H9 (cell line): ENCODE data around the gene CCDC9B. TPM values are rescaled to one million over a fixed set of nuclear protein-coding genes. Genes with fewer than 3 reads are reported as not detected.

Experiments used
- DNase-seq: peaks from one replicate; pipeline ENCODE4 v3.0.0-alpha.2; 2017
- H2AFZ ChIP-seq: one replicate; pipeline ENCODE4 v1.6.1; 2013; ENCODE audit warnings: mild to moderate bottlenecking, low read length, control low read depth, moderate library complexity
- H2AK5ac ChIP-seq: 2 replicates; pipeline ENCODE4 v1.6.1; 2013; ENCODE audit warnings: low read length, control low read depth, mixed read lengths; ENCODE audit not compliant: insufficient read length
- H2BK120ac ChIP-seq: one replicate; pipeline ENCODE4 v1.6.1; 2013; ENCODE audit warnings: low read depth, mild to moderate bottlenecking, low read length, control low read depth, inconsistent platforms; ENCODE audit not compliant: poor library complexity, severe bottlenecking
- H2BK12ac ChIP-seq: 2 replicates; pipeline ENCODE4 v1.6.1; 2013; ENCODE audit warnings: low read length, control low read depth, mixed read lengths, low read depth; ENCODE audit not compliant: insufficient read length
- H2BK15ac ChIP-seq: 2 replicates; pipeline ENCODE4 v1.6.1; 2013; ENCODE audit warnings: low read depth, low read length, control low read depth
- H2BK20ac ChIP-seq: one replicate; pipeline ENCODE4 v1.6.1; 2013; ENCODE audit warnings: low read depth, mild to moderate bottlenecking, low read length, control low read depth, inconsistent platforms; ENCODE audit not compliant: poor library complexity, severe bottlenecking
- H2BK5ac ChIP-seq: 2 replicates; pipeline ENCODE4 v1.6.1; 2013; ENCODE audit warnings: low read length, control low read depth, mixed read lengths; ENCODE audit not compliant: insufficient read length
- H3K14ac ChIP-seq: 2 replicates; pipeline ENCODE4 v1.6.1; 2013; ENCODE audit warnings: low read length, control low read depth; ENCODE audit not compliant: insufficient read depth
- H3K18ac ChIP-seq: 2 replicates; pipeline ENCODE4 v1.6.1; 2013; ENCODE audit warnings: low read depth, mild to moderate bottlenecking, mixed read lengths, low read length, control low read depth; ENCODE audit not compliant: insufficient read length
- H3K23ac ChIP-seq: 2 replicates; pipeline ENCODE4 v1.6.1; 2013; ENCODE audit warnings: low read length, control low read depth, mixed read lengths, low read depth; ENCODE audit not compliant: insufficient read length
- H3K23me2 ChIP-seq: 2 replicates; pipeline ENCODE4 v1.6.1; 2013; ENCODE audit warnings: low read depth, mild to moderate bottlenecking, mixed read lengths, low read length, control low read depth; ENCODE audit not compliant: insufficient read length, poor library complexity, severe bottlenecking
- H3K27ac ChIP-seq: 2 replicates; pipeline ENCODE4 v1.5.1; 2013; ENCODE audit warnings: low read length, control low read depth, mixed read lengths, low read depth; ENCODE audit not compliant: insufficient read length
- H3K27me3 ChIP-seq: 2 replicates; pipeline ENCODE4 v1.6.1; 2013; ENCODE audit warnings: low read length, control low read depth, inconsistent platforms; ENCODE audit not compliant: insufficient read depth
- H3K4ac ChIP-seq: 2 replicates; pipeline ENCODE4 v1.6.1; 2013; ENCODE audit warnings: low read depth, mild to moderate bottlenecking, control low read depth, inconsistent platforms, low read length, moderate library complexity
- H3K4me1 ChIP-seq: 2 replicates; pipeline ENCODE4 v1.6.1; 2013; ENCODE audit warnings: low read length, control low read depth, inconsistent platforms; ENCODE audit not compliant: insufficient read depth
- H3K4me2 ChIP-seq: 2 replicates; pipeline ENCODE4 v1.6.1; 2013; ENCODE audit warnings: low read length, control low read depth, mixed read lengths; ENCODE audit not compliant: insufficient read length, insufficient read depth
- H3K56ac ChIP-seq: 2 replicates; pipeline ENCODE4 v1.6.1; 2013; ENCODE audit warnings: low read depth, mild to moderate bottlenecking, mixed read lengths, low read length, control low read depth; ENCODE audit not compliant: insufficient read length
- H3K79me1 ChIP-seq: 2 replicates; pipeline ENCODE4 v1.6.1; 2013; ENCODE audit warnings: low read depth, mild to moderate bottlenecking, moderate library complexity, low read length, control low read depth, inconsistent platforms; ENCODE audit not compliant: insufficient read depth, poor library complexity, severe bottlenecking
- H3K79me2 ChIP-seq: 2 replicates; pipeline ENCODE4 v1.6.1; 2013; ENCODE audit warnings: low read length, control low read depth, inconsistent platforms; ENCODE audit not compliant: insufficient read depth
- H3K9ac ChIP-seq: 2 replicates; pipeline ENCODE4 v1.6.1; 2013; ENCODE audit warnings: low read length, control low read depth, mixed read lengths; ENCODE audit not compliant: insufficient read length; ENCODE audit errors: extremely low read depth
- H3K9me3 ChIP-seq: one replicate; pipeline ENCODE4 v1.6.1; 2013; ENCODE audit warnings: low read depth, low read length, inconsistent platforms; ENCODE audit not compliant: control insufficient read depth
- H3T11ph ChIP-seq: one replicate; pipeline ENCODE4 v1.6.1; 2013; ENCODE audit warnings: mild to moderate bottlenecking, low read length, control low read depth, inconsistent platforms
- H4K20me1 ChIP-seq: one replicate; pipeline ENCODE4 v1.6.1; 2013; ENCODE audit not compliant: control insufficient read depth, insufficient read length, insufficient read depth
- H4K5ac ChIP-seq: 2 replicates; pipeline ENCODE4 v1.6.1; 2013; ENCODE audit warnings: low read depth, mild to moderate bottlenecking, mixed read lengths, low read length, control low read depth; ENCODE audit not compliant: insufficient read length
- H4K8ac ChIP-seq: replicated peaks from 2 replicates; pipeline ENCODE4 v1.6.1; 2013; ENCODE audit warnings: low read length, control low read depth, mixed read lengths, low read depth; ENCODE audit not compliant: insufficient read length
- H4K91ac ChIP-seq: 2 replicates; pipeline ENCODE4 v1.6.1; 2013; ENCODE audit warnings: low read depth, mild to moderate bottlenecking, moderate library complexity, mixed read lengths, low read length, control low read depth; ENCODE audit not compliant: insufficient read length
- H3K27ac Mint-ChIP-seq, 3 experiments: 2 replicates in 2 of 3; 3 replicates in 1 of 3; pipeline ENCODE4 v1.8.0; 2020 to 2021; ENCODE audit warnings: mixed read lengths in 3 of 3, mild to moderate bottlenecking in 1 of 3, moderate library complexity in 1 of 3
- H3K27me3 Mint-ChIP-seq: 2 replicates; pipeline ENCODE4 v1.8.0; 2021; ENCODE audit warnings: low read depth, mild to moderate bottlenecking, moderate library complexity, mixed read lengths
- H3K36me3 Mint-ChIP-seq, 3 experiments: 2 replicates in 2 of 3; 3 replicates in 1 of 3; pipeline ENCODE4 v1.8.0; 2020 to 2021; ENCODE audit warnings: low read depth in 3 of 3, mixed read lengths in 3 of 3; ENCODE audit not compliant: insufficient read depth in 1 of 3
- H3K4me1 Mint-ChIP-seq, 2 experiments: 2 replicates each; pipeline ENCODE4 v1.8.0; 2020; ENCODE audit warnings: mixed read lengths in 2 of 2
- H3K4me3 Mint-ChIP-seq, 2 experiments: 2 replicates in 1 of 2; 3 replicates in 1 of 2; pipeline ENCODE4 v1.8.0; 2020 to 2021; ENCODE audit warnings: mild to moderate bottlenecking in 2 of 2, mixed read lengths in 2 of 2, moderate library complexity in 1 of 2
- H3K9me3 Mint-ChIP-seq, 2 experiments: 2 replicates in 1 of 2; 3 replicates in 1 of 2; pipeline ENCODE4 v1.8.0; 2020; ENCODE audit warnings: mild to moderate bottlenecking in 2 of 2, mixed read lengths in 2 of 2, moderate library complexity in 1 of 2
- CTCF ChIP-seq: fragments of 200-600 bp; sonication (generic); conservative IDR thresholded peaks from 3 replicates; pipeline ENCODE4 v1.8.0; 2021; ENCODE audit warnings: antibody characterized with exemption, mild to moderate bottlenecking
- WGBS: extraction: QIAGEN DNeasy Blood & Tissue Kit; methylation state at CpG from one replicate; pipeline ENCODE4 v1.1.7; 2013; ENCODE audit warnings: missing lambda C conversion rate, low lambda C conversion rate, mixed read lengths; ENCODE audit not compliant: insufficient read length; ENCODE audit errors: extremely low coverage; 5-methylcytosine and 5-hydroxymethylcytosine counted together
- total RNA-seq: library from RNA; stranded (reverse); gene quantifications from 2 replicates; pipeline ENCODE4 v1.2.1, GENCODE V29; 2021

CCDC9B gene
- total RNA-seq, 1 experiment from 2014 or later = 0.48 TPM

- no peak overlapping the region for H3K56ac ChIP-seq
These were observed 55.2 kb downstream of the CCDC9B start for GRCh38 chr15:40285554-40286011.

More at GRCh38 chr15:40285554-40286011, 55.2 kb downstream of the CCDC9B start:
- H3K27ac Mint-ChIP-seq = no peak overlapping the region
- H3K23ac ChIP-seq = no peak overlapping the region
- TF ChIP-seq CTCF = no peak
- no CpG with 5 or more reads among the region's 1 CpG for WGBS
- H3K9me3 ChIP-seq = no peaks in the 10 kb centered on the region
- H3K4ac ChIP-seq = no peak overlapping the region
- no peak overlapping the region for H2BK15ac ChIP-seq
- H3K9ac ChIP-seq = no peak overlapping the region
- no peak overlapping the region for H2BK5ac ChIP-seq
- H3K9me3 Mint-ChIP-seq = no peaks in the 10 kb centered on the region
- H3K4me2 ChIP-seq = no peak overlapping the region
- no peak overlapping the region for H3K4me3 Mint-ChIP-seq
- DNase-seq = no peak
- H3K23me2 ChIP-seq = peaks cover 4% of the 10 kb centered on the region
- H2BK20ac ChIP-seq = no peak overlapping the region
- H4K91ac ChIP-seq = no peak overlapping the region
- no peak overlapping the region for H2BK120ac ChIP-seq
- H3K27me3 Mint-ChIP-seq = peaks cover 84% of the 10 kb centered on the region
- no peak overlapping the region for H3K18ac ChIP-seq
- H2AK5ac ChIP-seq = no peak overlapping the region
- no peak overlapping the region for H4K5ac ChIP-seq
- peaks cover 5% of the 10 kb centered on the region for H3K4me1 ChIP-seq
- H3K14ac ChIP-seq = no peak overlapping the region
- peaks cover 38 to 47% of the 10 kb centered on the region in 2 experiments for H3K4me1 Mint-ChIP-seq
- no peaks in the 10 kb centered on the region for H3K79me2 ChIP-seq
- no peak overlapping the region for H3T11ph ChIP-seq
- no peak overlapping the region for H3K27ac ChIP-seq
- no peak overlapping the region for H2BK12ac ChIP-seq
- H3K36me3 Mint-ChIP-seq = no peaks in the 10 kb centered on the region; a peak in 2 of 7 replicates
- no peak overlapping the region for H2AFZ ChIP-seq
- no peaks in the 10 kb centered on the region for H3K79me1 ChIP-seq
- H4K20me1 ChIP-seq = no peaks in the 10 kb centered on the region
- peaks cover 31% of the 10 kb centered on the region; the same call in 1 of the 2 replicates for H3K27me3 ChIP-seq
- H4K8ac ChIP-seq = no peak overlapping the region
